LNCAP (cell line): ENCODE results near the gene TMEM217.

Source experiments
- TF ChIP-seq, protein P1 (sequence below): fragments of 450-650 bp; IDR thresholded peaks from 2 replicates; pipeline ENCODE4 v1.5.1; 2017; ENCODE audit warnings: mild to moderate bottlenecking

The TMEM217 gene

DNA sequence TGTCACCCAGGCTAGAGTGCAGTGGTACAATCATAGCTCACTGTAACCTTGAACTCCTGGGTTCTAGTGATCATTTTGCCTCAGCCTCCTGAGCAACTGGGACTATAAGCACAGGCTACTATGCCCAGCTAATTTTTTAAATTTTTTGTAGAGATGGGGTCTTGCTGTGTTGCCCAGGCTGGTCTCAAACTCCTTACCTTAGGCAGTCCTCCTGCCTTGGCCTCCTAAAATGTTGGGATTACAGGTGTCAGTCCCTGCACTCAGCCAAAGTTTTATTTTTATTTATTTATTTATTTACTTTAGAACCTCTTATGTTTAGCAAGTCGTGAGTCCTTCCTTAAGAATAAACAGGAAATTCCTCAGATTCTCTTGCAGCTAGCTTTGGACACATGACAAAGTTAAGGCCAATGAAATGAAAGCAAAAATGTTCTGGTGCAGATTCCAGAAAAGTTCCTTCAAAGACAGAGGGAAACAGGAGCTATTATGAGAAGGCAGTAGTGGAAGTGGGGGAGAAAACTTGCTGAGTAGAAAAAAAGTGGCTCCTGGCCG lies 68.9 kb downstream of the TMEM217 start:
- TF ChIP-seq, protein P1, sequence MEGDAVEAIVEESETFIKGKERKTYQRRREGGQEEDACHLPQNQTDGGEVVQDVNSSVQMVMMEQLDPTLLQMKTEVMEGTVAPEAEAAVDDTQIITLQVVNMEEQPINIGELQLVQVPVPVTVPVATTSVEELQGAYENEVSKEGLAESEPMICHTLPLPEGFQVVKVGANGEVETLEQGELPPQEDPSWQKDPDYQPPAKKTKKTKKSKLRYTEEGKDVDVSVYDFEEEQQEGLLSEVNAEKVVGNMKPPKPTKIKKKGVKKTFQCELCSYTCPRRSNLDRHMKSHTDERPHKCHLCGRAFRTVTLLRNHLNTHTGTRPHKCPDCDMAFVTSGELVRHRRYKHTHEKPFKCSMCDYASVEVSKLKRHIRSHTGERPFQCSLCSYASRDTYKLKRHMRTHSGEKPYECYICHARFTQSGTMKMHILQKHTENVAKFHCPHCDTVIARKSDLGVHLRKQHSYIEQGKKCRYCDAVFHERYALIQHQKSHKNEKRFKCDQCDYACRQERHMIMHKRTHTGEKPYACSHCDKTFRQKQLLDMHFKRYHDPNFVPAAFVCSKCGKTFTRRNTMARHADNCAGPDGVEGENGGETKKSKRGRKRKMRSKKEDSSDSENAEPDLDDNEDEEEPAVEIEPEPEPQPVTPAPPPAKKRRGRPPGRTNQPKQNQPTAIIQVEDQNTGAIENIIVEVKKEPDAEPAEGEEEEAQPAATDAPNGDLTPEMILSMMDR, result no peak

GRCh38 chr6:37187321-37188022 lies 70.5 kb downstream of the TMEM217 start:
- TF ChIP-seq, protein P1, result no peak

- TF ChIP-seq, protein P1, result no peak
Measured at GRCh38 chr6:37182736-37183590, 75.0 kb downstream of the TMEM217 start.

DNA sequence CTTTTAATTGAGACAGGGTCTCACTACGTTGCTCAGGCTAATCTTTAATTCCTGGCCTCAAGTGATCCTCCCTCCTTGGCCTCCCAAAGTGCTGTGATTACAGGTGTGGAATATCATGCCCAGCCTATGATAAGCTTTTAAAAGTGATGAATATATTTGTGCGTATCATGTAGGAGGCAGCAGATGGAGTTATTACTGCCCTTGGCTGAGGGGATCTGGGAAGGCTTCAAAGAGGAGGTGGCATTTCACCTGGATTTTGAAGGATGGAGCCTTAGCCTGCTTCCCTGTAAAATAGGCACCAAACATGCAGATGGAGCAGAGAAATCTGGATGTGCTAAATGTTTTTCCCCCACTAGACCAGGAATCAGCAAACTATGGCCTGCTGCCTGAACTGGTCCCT lies 77.9 kb downstream of the TMEM217 start:
- TF ChIP-seq, protein P1, result no peak

DNA sequence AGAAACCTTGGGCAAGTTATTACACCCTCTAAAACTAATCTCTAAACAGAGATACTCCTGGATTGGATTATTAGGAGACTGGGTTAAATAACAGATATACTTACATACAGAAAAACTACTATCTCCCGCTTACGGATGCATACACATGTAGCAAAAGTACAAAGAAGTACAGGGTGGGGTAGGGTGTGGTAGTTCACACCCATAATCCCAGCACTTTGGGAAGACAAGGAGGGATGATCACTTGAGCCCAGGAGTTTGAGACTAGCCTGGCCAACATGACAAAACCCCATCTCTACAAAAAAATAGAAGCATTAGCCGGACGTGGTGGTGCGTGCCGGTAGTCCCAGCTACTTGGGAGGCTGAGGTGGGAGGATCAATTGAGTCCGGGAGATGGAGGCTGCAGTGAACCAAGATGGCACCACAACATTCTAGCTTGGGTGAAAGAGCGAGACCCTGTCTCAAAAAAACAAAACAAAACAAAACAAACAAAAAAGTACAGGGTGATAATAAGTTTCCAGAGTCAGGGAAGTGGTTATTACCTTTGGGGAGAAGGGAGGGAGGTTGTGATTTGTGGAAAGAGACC lies 79.9 kb downstream of the TMEM217 start:
- TF ChIP-seq, protein P1, result no peak

GRCh38 chr6:37177077-37177934 lies 80.6 kb downstream of the TMEM217 start:
- TF ChIP-seq, protein P1, result no peak
